ENCODE measurements around the gene SEPTIN7.

GRCh38 chr7:35800718-35801391 is at the start of gene SEPTIN7:
- TF ChIP-seq ERF (CRISPR knock-in tag; IDR thresholded peaks at IDR 0.05), result no peak
- TF ChIP-seq FOXA3 (CRISPR knock-in tag; conservative IDR thresholded peaks at IDR 0.05 in 1 of 2, IDR thresholded peaks at IDR 0.05 in 1 of 2), result peak in 1 of 2 experiments; percentile 64; a peak in 1 of 4 replicates
- TF ChIP-seq FOSL1 (tag; conservative IDR thresholded peaks at IDR 0.05), result peak; percentile 54; the same call in 1 of the 2 replicates
- TF ChIP-seq ZNF217 (CRISPR knock-in tag; IDR thresholded peaks at IDR 0.05), result no peak
- TF ChIP-seq CEBPZ (IDR thresholded peaks at IDR 0.05; ENCODE audit: borderline replicate concordance, low read depth, low read length), result no peak; the same call in 1 of the 2 replicates
- TF ChIP-seq ZZZ3 (IDR thresholded peaks at IDR 0.05), result no peak
- TF ChIP-seq POLR2AphosphoS5 (IDR thresholded peaks at IDR 0.05; ENCODE audit: control insufficient read depth, insufficient read depth, low read depth, low read length), result peak; percentile 81; the same call in 1 of the 2 replicates
- TF ChIP-seq FOXJ2 (tag; IDR thresholded peaks at IDR 0.05), result no peak
- no peak for TF ChIP-seq REST (IDR thresholded peaks at IDR 0.05; ENCODE audit: borderline replicate concordance)
- TF ChIP-seq REST (CRISPR knock-in tag; IDR thresholded peaks at IDR 0.05; ENCODE audit: low read depth), result no peak
- no peak for TF ChIP-seq ZNF253 (CRISPR knock-in tag; conservative IDR thresholded peaks at IDR 0.05)
- TF ChIP-seq ZNF174 (CRISPR knock-in tag; IDR thresholded peaks at IDR 0.05), result no peak
- no peak for TF ChIP-seq HBP1 (CRISPR knock-in tag; IDR thresholded peaks at IDR 0.05)
- TF ChIP-seq ZNF212 (CRISPR knock-in tag; IDR thresholded peaks at IDR 0.05), result no peak

Data from K562 (cell line).